Sigmoid colon (tissue), 7 donors: ENCODE measurements around the gene GRB7. TPM values are rescaled to one million over a fixed set of nuclear protein-coding genes. Genes with fewer than 3 reads are reported as not detected.

Experiments
- DNase-seq: peaks from one replicate; pipeline ENCODE4 v3.0.0-alpha.2; 2019
- H3K27ac ChIP-seq, 4 donors: fragments of 200-600 bp; sonication (generic); one replicate each; pipeline ENCODE4 v1.5.1; 2016 to 2019; ENCODE audit warnings: mild to moderate bottlenecking in 1 of 4
- H3K27me3 ChIP-seq, 3 donors: fragments of 200-600 bp; sonication (generic); one replicate each; pipeline ENCODE4 v1.5.1; 2019; ENCODE audit warnings: mild to moderate bottlenecking in 1 of 3
- H3K36me3 ChIP-seq, 4 donors: fragments of 200-600 bp; sonication (generic); one replicate each; pipeline ENCODE4 v1.5.1; 2016 to 2019
- H3K4me1 ChIP-seq, 4 donors: fragments of 200-600 bp; sonication (generic); one replicate each; pipeline ENCODE4 v1.5.1; 2017 to 2019
- H3K4me3 ChIP-seq, 4 donors: fragments of 200-600 bp; sonication (generic); one replicate each; pipeline ENCODE4 v1.5.1; 2017 to 2019; ENCODE audit warnings: mild to moderate bottlenecking in 2 of 4, moderate library complexity in 1 of 4
- H3K9me3 ChIP-seq, 4 donors: fragments of 200-600 bp in 3 of 4; sonication (generic) in 3 of 4; one replicate each; pipeline versions ENCODE4 v1.5.1 to v1.6.1; 2013 to 2019
- EP300 ChIP-seq, 4 donors: sonication (generic); formaldehyde crosslinking; IDR thresholded peaks; one replicate each; pipeline ENCODE4 v1.6.1; 2017; ENCODE audit warnings: antibody characterized with exemption in 4 of 4
- POLR2A ChIP-seq, 2 donors: fragments of 450-650 bp; IDR thresholded peaks; one replicate each; pipeline ENCODE4 v1.6.1; 2016; ENCODE audit warnings: antibody characterized with exemption in 2 of 2, mild to moderate bottlenecking in 2 of 2, moderate library complexity in 2 of 2
- POLR2AphosphoS5 ChIP-seq, 4 donors: sonication (generic); formaldehyde crosslinking; IDR thresholded peaks; one replicate each; pipeline ENCODE4 v1.6.1; 2017; ENCODE audit warnings: antibody characterized with exemption in 4 of 4
- WGBS, 2 donors: extraction: QIAGEN DNeasy Blood & Tissue Kit; methylation state at CpG; one replicate each; pipeline ENCODE4 v1.1.7; 2013; 5-methylcytosine and 5-hydroxymethylcytosine counted together
- intact Hi-C: fragments of 100-400 bp; cut with DNase I; formaldehyde crosslinking; loops from one replicate; pipeline ENCODE4 v1.15.1; 2023
- polyA plus RNA-seq, 3 donors: library from polyadenylated mRNA; stranded (reverse); fragments of 200-250 nt; gene quantifications; one replicate each; pipeline ENCODE4 v1.2.3, GENCODE V29; 2013
- total RNA-seq, 4 donors: library from RNA; depleted of rRNA; stranded (reverse); fragments of >200 nt; gene quantifications; one replicate each; pipeline ENCODE4 v1.1.0, GENCODE V29; 2016
- TF ChIP-seq, protein P1 (sequence below), 4 experiments: fragments of 450-650 bp in 3 of 4; fragments of 200-600 bp in 1 of 4; IDR thresholded peaks; one replicate each; pipeline ENCODE4 v1.5.1; 2016 to 2019; ENCODE audit warnings: antibody characterized with exemption in 4 of 4, mild to moderate bottlenecking in 3 of 4, moderate library complexity in 2 of 4
- donor health status: healthy with polysubstance abuse.
- donor health status: Bipolar disorder and iron deficiency.
- donor health status: healthy.

Gene GRB7
- total and polyA plus RNA-seq, 7 donors, result under 0.01 to 17.9 (median 13.2) TPM; not detected in 3

DNA sequence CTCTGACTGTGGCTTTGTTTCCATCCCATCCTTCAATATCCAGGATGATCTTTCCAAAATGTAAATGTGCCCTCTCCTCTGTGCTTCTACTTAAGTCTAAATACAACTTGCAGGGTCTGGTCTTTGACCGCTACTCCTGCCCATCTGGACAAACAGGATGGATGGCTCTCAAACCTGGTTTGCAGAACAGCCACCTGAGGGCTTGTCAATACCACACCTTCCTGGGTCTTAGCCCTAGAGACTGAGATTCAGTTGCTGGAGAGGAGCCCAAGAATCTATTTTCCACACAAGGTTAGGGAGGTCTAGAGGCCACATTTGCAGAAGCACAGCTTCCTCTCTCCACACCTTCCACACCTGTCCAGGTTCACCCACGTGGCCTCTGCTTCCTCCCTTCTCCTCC is 1.9 kb upstream of the GRB7 start:
- 15 to 52% methylated on average over 2 of the region's 2 CpGs for WGBS, 2 donors
- peaks cover 28 to 53% (median 50%) of the 10 kb centered on the region in 3 donors for H3K27me3 ChIP-seq
- H3K4me3 ChIP-seq, result no peak overlapping the region
- peaks cover 0 to 27% (median 22%) of the 10 kb centered on the region in 4 donors for H3K4me1 ChIP-seq
- no peaks in the 10 kb centered on the region for H3K9me3 ChIP-seq
- TF ChIP-seq POLR2A (IDR thresholded peaks at IDR 0.05) (no peak), POLR2AphosphoS5 (IDR thresholded peaks at IDR 0.05) (no peak), EP300 (IDR thresholded peaks at IDR 0.05) (no peak)
- TF ChIP-seq, protein P1, sequence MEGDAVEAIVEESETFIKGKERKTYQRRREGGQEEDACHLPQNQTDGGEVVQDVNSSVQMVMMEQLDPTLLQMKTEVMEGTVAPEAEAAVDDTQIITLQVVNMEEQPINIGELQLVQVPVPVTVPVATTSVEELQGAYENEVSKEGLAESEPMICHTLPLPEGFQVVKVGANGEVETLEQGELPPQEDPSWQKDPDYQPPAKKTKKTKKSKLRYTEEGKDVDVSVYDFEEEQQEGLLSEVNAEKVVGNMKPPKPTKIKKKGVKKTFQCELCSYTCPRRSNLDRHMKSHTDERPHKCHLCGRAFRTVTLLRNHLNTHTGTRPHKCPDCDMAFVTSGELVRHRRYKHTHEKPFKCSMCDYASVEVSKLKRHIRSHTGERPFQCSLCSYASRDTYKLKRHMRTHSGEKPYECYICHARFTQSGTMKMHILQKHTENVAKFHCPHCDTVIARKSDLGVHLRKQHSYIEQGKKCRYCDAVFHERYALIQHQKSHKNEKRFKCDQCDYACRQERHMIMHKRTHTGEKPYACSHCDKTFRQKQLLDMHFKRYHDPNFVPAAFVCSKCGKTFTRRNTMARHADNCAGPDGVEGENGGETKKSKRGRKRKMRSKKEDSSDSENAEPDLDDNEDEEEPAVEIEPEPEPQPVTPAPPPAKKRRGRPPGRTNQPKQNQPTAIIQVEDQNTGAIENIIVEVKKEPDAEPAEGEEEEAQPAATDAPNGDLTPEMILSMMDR (IDR thresholded peaks at IDR 0.05), result no peak
- no peaks in the 10 kb centered on the region for H3K36me3 ChIP-seq
- intact Hi-C loops, result no loop called here
- H3K27ac ChIP-seq, result no peak overlapping the region
- no peak for DNase-seq

DNA sequence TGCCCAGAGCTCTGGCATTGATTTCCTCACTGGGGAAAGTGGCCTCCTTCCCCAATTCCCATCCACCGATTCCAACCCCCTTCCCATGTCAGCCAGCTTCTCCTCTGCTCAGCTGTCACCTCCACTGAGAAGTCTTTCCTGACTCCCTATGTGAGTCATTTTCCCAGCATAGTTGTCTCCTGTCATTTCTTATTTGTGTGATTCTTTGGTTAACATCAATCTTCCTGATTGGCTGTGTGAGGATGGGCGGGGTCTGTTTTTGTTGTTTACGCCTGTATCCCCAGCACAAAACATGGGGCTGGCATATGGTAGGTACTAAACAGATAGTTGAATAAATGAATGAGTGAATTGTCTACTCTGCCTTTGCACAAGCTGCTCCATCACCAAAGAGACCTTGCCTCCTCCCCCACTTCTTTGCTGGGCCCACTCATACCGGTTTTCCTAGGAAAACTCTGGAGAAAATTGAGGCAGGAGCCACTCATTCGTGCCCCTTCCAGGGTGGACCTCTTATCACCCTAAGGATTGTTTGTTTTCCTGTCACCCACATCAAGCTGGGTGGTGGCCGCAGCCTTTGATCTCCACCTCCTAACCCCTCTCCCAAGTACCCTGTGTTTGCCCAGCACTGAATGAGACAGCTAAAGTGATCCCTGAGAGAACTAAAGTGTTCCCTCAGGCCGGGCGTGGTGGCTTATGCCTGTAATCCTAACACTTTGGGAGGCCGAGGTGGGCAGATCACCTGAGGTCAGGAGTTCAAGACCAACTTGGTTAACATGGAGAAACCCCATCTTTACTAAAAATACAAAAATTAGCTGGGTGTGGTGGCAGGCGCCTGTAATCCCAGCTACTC is 1.2 kb upstream of the GRB7 start:
- TF ChIP-seq POLR2A (IDR thresholded peaks at IDR 0.05) (no peak), POLR2AphosphoS5 (IDR thresholded peaks at IDR 0.05) (no peak), EP300 (IDR thresholded peaks at IDR 0.05) (no peak)
- TF ChIP-seq, protein P1 (IDR thresholded peaks at IDR 0.05), result no peak
- Histone ChIP-seq H3K4me1 (peaks cover 0 to 27% (median 22%) of the 10 kb centered on the region in 4 donors), H3K36me3 (no peaks in the 10 kb centered on the region), H3K9me3 (no peaks in the 10 kb centered on the region), H3K27ac (no peak overlapping the region), H3K4me3 (no peak overlapping the region), H3K27me3 (peaks cover 32 to 60% (median 57%) of the 10 kb centered on the region in 3 donors)
- intact Hi-C loops, result no loop called here
- DNase-seq, result no peak
- WGBS, 2 donors, result 24 to 68% methylated on average over 10 of the region's 10 CpGs

DNA sequence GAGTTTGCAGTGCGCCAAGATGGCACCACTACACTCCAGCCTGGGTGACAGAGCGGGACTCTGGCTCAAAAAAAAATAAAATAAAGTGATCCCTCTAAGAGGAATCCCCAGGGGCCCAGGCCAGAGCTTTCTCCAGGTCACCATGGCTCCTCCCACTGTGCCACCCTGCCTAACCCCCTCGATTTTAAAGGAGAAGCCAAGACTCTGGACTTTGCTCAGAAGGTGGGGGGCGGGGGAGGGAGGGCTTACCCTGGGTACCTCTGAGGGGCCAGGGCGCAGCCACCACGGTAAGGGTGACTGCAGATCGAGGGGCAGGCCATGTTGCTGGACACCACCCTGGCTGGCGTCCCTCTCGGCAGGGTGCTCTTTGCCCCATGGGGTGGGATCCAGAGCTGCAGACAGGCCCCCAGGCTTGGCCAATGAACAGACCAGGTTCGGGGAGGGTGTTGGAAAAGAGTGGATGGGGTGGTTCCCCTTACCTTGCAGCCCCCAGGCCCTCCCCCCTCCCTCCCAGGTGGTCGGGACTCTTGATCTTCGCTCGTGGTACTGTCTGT is 455 bp upstream of the GRB7 start:
- intact Hi-C loops, result no loop called here
- H3K4me1 ChIP-seq, result peaks cover 0 to 27% (median 22%) of the 10 kb centered on the region in 4 donors
- DNase-seq, result no peak
- no peak overlapping the region for H3K4me3 ChIP-seq
- no peaks in the 10 kb centered on the region for H3K9me3 ChIP-seq
- H3K27me3 ChIP-seq, result peaks cover 32 to 67% (median 59%) of the 10 kb centered on the region in 3 donors
- TF ChIP-seq POLR2A (IDR thresholded peaks at IDR 0.05) (no peak), POLR2AphosphoS5 (IDR thresholded peaks at IDR 0.05) (no peak), EP300 (IDR thresholded peaks at IDR 0.05) (no peak)
- TF ChIP-seq, protein P1 (IDR thresholded peaks at IDR 0.05), result no peak
- no peaks in the 10 kb centered on the region for H3K36me3 ChIP-seq
- H3K27ac ChIP-seq, result no peak overlapping the region
- 14 to 43% methylated on average over 13 of the region's 13 CpGs for WGBS, 2 donors

DNA sequence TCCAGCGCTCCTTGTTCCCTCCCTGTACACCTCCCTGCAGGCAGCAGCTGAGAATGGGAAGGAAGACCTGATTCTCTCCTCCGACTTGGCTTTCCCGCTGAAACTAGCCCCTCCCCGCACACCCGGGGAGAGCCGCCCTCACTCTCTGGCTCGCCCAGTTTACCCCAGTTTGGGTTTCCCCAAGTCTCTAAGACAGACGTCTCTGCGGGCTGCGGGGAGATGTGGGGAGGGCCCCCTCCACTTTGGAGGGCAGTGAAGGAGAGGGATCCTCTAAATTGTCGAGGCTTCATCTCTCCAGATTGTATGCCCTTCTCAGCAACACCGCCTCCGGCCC is 797 bp downstream of the GRB7 start:
- Histone ChIP-seq H3K9me3 (no peaks in the 10 kb centered on the region), H3K27me3 (peaks cover 32 to 80% (median 59%) of the 10 kb centered on the region in 3 donors), H3K36me3 (no peaks in the 10 kb centered on the region), H3K4me3 (peak overlapping the region in 2 of 4 donors; percentile 16 to 31), H3K4me1 (peaks cover 0 to 27% (median 22%) of the 10 kb centered on the region in 4 donors), H3K27ac (no peak overlapping the region)
- DNase-seq, result no peak
- TF ChIP-seq, protein P1 (IDR thresholded peaks at IDR 0.05), result no peak
- TF ChIP-seq EP300 (IDR thresholded peaks at IDR 0.05), result no peak
- TF ChIP-seq POLR2A (IDR thresholded peaks at IDR 0.05), result no peak
- no peak for TF ChIP-seq POLR2AphosphoS5 (IDR thresholded peaks at IDR 0.05)
- WGBS, 2 donors, result 1 to 2% methylated on average over 13 of the region's 13 CpGs
- intact Hi-C loops, result no loop called here
